ENCODE measurements around the gene ASIC1.

DNA sequence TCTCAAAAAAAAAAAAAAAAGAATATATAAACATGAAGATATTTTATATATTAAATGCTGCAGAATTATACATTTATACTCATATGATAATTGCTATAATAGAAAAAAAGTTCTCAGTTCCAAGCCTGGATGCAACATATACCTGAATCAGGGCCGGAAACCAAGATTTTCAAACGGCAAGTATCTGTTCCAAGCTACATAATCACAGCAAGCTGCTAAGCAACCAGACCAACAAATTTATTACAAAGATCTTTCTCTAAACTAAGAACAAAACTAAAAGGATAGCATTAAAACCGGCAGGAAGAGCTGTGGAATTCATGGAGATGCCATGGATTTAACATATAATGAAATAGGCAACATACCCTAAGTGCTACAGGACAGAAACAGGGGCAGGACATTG is 39.2 kb upstream of the ASIC1 start:
- TF ChIP-seq, protein P1, sequence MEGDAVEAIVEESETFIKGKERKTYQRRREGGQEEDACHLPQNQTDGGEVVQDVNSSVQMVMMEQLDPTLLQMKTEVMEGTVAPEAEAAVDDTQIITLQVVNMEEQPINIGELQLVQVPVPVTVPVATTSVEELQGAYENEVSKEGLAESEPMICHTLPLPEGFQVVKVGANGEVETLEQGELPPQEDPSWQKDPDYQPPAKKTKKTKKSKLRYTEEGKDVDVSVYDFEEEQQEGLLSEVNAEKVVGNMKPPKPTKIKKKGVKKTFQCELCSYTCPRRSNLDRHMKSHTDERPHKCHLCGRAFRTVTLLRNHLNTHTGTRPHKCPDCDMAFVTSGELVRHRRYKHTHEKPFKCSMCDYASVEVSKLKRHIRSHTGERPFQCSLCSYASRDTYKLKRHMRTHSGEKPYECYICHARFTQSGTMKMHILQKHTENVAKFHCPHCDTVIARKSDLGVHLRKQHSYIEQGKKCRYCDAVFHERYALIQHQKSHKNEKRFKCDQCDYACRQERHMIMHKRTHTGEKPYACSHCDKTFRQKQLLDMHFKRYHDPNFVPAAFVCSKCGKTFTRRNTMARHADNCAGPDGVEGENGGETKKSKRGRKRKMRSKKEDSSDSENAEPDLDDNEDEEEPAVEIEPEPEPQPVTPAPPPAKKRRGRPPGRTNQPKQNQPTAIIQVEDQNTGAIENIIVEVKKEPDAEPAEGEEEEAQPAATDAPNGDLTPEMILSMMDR (IDR thresholded peaks at IDR 0.05): no peak
- TF ChIP-seq POLR2A (IDR thresholded peaks at IDR 0.05): no peak
